ENCODE data around the gene IGFL1. TPM values are rescaled to one million over a fixed set of nuclear protein-coding genes. Genes with fewer than 3 reads are reported as not detected.
"Not testable (repeated sequence)": the region's sequence is repeated elsewhere in the genome, so short reads cannot be mapped to it uniquely, and the experiment has no call there.

The IGFL1 gene
- total RNA-seq, 4 donors from 2014 or later = not detected

GRCh38 chr19:46232938-46233621, 3.5 kb downstream of the IGFL1 start:
- no peak overlapping the region for H3K4me3 ChIP-seq (replicated peaks in 1 of 3)
- no peaks in the 10 kb centered on the region for H3K9me3 ChIP-seq
- no peaks in the 10 kb centered on the region for H3K27me3 ChIP-seq
- intact Hi-C loops (cut with DNase I) = no loop called here
- DNase-seq = no peak
- no peak overlapping the region for H3K27ac ChIP-seq
- H3K4me1 ChIP-seq = no peaks in the 10 kb centered on the region
- WGBS, 2 donors = 86% methylated on average over 19 to 20 of the region's 20 CpGs
- TF ChIP-seq CTCF (IDR thresholded peaks at IDR 0.05) = no peak
- TF ChIP-seq POLR2A (IDR thresholded peaks at IDR 0.05) = no peak
- no peaks in the 10 kb centered on the region for H3K36me3 ChIP-seq

DNA sequence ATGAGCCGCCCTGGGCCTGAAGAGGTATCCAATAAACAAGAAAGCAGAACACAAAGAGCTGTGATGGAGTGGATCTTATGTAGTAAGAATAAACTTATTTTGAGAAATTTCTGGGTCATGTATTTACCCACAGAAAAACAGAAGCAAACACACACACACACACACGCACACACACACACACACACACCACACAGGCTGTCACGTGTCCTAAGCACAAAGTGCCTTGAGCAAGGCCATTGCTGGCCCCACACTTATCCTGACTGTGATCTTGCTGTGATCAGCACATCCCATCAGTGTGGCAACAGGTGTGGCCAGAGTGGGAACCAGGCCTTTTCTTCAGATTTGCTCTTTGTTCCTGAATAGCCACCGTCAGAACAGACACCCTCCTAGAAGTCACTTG, 4.3 kb downstream of the IGFL1 start:
- H3K4me1 ChIP-seq; H3K9me3 ChIP-seq; intact Hi-C loops (cut with DNase I); DNase-seq; H3K27ac ChIP-seq; H3K27me3 ChIP-seq; H3K36me3 ChIP-seq; H3K4me3 ChIP-seq (replicated peaks in 1 of 3): not testable (repeated sequence)
- WGBS, 2 donors = 73 to 74% methylated on average over 4 of the region's 4 CpGs

GRCh38 chr19:46238141-46238540, 8.6 kb downstream of the IGFL1 start:
- H3K4me3 ChIP-seq (replicated peaks in 1 of 3); DNase-seq; H3K4me1 ChIP-seq; intact Hi-C loops (cut with DNase I); H3K27me3 ChIP-seq; H3K36me3 ChIP-seq; H3K9me3 ChIP-seq; H3K27ac ChIP-seq: not testable (repeated sequence)
- WGBS, 2 donors = 92 to 94% methylated on average over 2 of the region's 2 CpGs

DNA sequence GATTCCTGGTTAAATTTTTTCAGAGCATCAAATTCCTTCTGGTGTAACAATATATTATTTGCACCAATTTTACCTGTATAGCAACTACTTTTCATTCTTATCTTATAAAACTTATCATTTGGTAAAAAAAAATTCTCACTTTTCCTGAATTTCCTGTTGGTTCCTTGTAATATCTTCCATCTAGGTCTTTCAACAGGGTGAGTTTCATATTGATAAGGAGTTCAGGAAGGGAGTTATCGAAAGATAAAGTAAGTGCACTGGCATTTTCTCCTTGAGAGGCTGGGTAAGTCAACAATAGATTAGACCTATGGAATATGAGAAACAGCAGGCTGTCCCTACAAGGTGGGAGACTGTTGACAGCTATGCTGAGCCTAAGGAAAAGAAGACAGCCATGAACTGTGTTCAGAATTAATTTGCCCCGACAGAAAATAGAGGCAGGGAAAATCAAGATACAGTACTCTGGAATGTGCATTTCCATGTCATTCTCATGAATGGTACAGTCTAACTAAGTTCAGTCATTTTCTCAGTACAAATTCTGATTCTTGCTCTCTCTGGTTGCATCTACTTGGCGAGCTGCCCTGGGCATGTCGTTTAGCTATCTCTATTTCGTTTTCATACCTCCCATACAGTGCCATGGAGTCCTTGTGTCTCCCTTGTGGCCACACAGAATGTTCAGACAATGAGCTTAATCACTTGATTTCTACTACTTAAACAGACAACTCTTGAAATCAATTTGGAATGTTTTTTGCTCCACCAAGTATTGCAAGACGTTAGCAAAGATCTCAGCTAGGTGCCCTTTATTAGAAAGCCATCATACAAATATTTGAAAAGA, 9.9 kb downstream of the IGFL1 start:
- no peaks in the 10 kb centered on the region for H3K36me3 ChIP-seq
- no peak for DNase-seq
- intact Hi-C loops (cut with DNase I) = no loop called here
- no peak overlapping the region for H3K27ac ChIP-seq
- H3K4me3 ChIP-seq (replicated peaks in 1 of 3) = no peak overlapping the region
- TF ChIP-seq POLR2A (IDR thresholded peaks at IDR 0.05) = no peak
- TF ChIP-seq CTCF (IDR thresholded peaks at IDR 0.05) = no peak
- WGBS, 2 donors = 56 to 59% methylated on average over 6 of the region's 6 CpGs
- no peaks in the 10 kb centered on the region for H3K4me1 ChIP-seq
- no peaks in the 10 kb centered on the region for H3K9me3 ChIP-seq
- peaks cover 3% of the 10 kb centered on the region for H3K27me3 ChIP-seq

GRCh38 chr19:46240693-46241092, 11.2 kb downstream of the IGFL1 start:
- Histone ChIP-seq H3K9me3 (no peaks in the 10 kb centered on the region), H3K27ac (no peak overlapping the region), H3K27me3 (peaks cover 3% of the 10 kb centered on the region), H3K36me3 (no peaks in the 10 kb centered on the region), H3K4me1 (no peaks in the 10 kb centered on the region), H3K4me3 (replicated peaks in 1 of 3) (no peak overlapping the region)
- intact Hi-C loops (cut with DNase I) = no loop called here
- DNase-seq = no peak
- TF ChIP-seq POLR2A (IDR thresholded peaks at IDR 0.05) (no peak), CTCF (IDR thresholded peaks at IDR 0.05) (no peak)
- whole genome bisulfite sequencing, 2 donors = 62 to 80% methylated on average over 4 of the region's 4 CpGs

GRCh38 chr19:46241626-46242025, 12.1 kb downstream of the IGFL1 start:
- Histone ChIP-seq H3K36me3 (no peaks in the 10 kb centered on the region), H3K27ac (no peak overlapping the region), H3K9me3 (no peaks in the 10 kb centered on the region), H3K4me1 (no peaks in the 10 kb centered on the region), H3K4me3 (replicated peaks in 1 of 3) (no peak overlapping the region), H3K27me3 (peaks cover 3% of the 10 kb centered on the region)
- DNase-seq = no peak
- no peak for TF ChIP-seq POLR2A (IDR thresholded peaks at IDR 0.05)
- no peak for TF ChIP-seq CTCF (IDR thresholded peaks at IDR 0.05)
- intact Hi-C loops (cut with DNase I) = no loop called here
- WGBS, 2 donors = 10 to 15% methylated on average over 2 of the region's 2 CpGs

GRCh38 chr19:46243081-46243654, 13.6 kb downstream of the IGFL1 start:
- H3K27me3 ChIP-seq; H3K4me1 ChIP-seq; DNase-seq; H3K9me3 ChIP-seq; H3K36me3 ChIP-seq; H3K4me3 ChIP-seq (replicated peaks in 1 of 3); intact Hi-C loops (cut with DNase I); H3K27ac ChIP-seq: not testable (repeated sequence)
- 86 to 92% methylated on average over 6 of the region's 6 CpGs for WGBS, 2 donors
